HG03442 (cell line): Measurements from ENCODE around the gene ASB6.

ENCODE experiments used
- ATAC-seq: cut with Tn5 transposase; IDR thresholded peaks from one replicate; pipeline ENCODE4 v1.9.1; 2021; ENCODE audit warnings: mild to moderate bottlenecking, moderate library complexity; ENCODE audit not compliant: unreplicated experiment

The ASB6 gene

DNA sequence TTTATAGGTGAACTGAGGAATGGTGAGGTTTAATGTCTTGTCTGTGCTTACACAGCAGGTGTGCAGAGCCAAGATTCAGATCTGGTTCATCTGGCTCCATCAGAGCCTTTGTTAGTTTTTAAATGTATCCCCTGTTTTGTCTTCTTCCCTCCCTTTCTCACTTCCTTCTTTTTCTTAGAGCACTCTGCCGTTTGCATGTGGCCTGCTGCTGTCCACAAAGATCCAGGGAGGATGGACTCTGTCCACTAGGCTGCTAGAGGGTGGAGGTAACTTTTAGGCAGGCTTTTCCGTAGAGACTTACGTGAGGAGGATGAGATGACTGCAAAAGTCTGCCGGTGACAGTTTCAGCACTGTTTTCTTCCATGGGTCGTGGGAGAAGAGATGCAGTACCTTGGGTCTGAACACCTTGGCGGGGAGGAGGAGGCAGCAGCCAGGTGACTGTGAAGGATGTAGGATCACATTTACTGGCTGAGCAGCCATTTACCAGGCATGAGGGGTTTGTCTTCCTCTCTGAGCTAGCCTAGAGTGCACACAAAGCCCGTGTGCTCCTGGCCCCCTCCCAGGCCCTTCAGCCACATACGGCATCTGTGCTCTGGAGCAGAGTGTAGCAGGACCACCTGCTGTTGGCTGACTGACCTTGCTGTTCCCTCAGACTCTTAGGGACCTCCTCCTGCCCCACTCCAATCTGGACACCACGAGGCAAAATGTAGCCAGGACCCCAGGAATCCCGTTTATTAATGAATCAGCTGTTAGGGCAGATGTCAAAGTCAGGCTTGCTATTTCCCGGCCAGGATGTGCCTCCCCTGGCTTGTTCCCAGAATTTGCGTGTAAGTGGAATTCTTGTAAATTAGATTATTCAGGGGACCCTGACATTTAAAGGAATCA, 14.2 kb downstream of the ASB6 start:
- no peak for ATAC-seq

DNA sequence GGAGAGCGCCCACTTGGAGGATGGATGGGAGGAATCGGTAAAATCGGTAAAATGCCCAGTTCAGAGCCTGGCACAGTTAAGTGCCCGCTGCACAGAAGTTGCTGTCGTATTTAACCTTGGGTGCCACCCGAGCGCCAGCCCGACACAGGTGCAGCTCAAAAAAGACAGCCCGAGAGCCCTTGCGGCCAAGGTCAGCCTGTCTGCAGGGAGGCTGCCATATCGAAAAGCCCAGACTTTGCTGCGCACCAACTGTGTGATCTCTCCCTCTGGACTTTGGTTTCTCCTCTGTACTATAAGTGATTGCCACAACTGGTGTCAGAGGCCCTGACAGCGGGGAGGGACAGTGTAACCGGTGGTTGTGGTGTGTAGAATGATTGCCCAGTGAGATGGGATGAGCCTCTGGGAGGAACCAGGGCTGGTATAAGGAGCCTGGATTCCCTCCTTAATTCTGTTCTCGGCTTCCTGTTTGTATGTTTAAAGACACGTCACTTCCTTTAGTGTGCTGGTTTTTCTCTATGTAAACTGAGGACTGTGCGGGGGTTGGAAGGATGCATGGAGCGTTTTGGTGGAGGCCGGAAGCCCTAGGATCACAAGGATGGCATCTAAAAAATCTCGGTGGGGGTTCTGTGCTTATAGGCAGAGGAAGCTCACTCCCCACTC, 15.2 kb downstream of the ASB6 start:
- peak; percentile 17 for ATAC-seq

DNA sequence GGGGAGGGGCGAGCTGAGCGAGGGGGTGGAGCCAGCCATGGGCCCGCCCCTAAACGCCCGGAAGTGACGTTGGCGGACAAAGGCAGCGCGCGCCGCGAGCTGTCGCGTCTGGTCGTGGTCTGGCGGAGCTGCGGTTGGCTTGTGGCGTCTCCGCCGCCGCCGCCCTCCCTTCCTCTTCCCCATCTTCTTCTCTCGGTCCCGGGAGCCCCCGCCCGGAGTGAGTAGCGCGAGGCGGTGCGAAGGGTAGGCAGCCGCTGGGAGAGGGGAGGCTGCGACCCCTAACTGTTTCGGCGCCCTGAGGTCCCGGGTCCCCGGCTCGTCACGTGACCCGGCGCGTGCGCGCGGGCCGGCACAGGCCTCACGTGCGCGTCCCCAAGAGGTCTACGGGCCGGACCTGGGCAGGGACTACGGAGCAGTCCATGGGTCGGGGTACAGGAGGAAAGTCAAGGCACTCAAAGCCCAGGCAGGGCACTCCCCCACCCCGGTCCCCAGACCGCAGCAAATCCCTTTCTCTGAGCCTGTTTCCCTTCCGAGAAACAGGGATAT, 15.8 kb downstream of the ASB6 start, which contains the start of gene NTMT1:
TSS of gene NTMT1 (plus strand) at position 85 of the 546 bp plus-strand sequence. CDS start 6,541 bp downstream, outside the sequence.
- peak; percentile 74 for ATAC-seq

DNA sequence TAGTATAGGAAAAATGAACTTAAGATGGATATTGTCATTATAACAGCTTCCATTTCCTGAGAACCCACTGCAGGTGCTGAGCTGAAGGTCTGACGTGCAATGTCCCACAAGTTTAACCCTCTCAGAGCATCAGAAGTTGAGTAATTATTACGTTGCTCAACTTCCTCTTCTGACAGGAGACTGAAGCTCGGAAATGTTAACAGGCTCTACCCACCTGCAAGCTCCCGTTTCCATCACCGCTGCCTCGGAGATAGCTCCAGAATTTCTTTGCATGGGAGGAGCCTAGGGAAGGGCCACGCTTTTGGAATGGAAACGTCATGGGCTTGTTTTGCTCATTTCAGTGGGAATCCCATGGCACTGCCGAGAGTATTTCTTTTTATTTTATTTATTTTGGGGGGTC, 17.0 kb downstream of the ASB6 start:
- ATAC-seq: no peak

DNA sequence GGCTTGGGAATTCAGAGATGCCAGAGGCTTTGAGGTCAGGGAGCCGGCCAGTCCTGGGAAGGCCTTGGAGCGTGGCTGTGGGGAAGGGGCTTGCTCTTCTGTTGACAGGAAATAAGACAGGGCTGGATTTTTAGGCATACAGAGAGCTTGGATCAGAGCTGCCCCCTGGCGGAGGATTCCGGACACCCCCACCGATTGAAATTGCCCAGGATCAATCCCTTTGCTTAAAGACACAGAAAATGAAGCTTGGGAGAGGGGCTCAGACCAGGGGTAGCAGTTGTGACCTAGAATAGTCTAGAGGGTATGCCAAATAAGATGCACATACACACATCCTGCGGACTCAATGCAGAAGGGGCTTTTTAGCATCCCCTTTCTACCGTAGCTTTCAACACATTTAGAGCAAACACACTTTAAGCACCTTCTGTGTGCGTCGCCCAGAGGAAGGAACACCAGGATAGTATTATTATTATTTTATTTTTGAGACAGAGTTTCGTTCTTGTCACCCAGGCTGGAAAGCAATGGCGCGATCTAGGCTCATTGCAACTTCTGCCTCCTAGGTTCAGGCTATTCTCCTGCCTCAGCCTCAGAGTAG, 17.7 kb downstream of the ASB6 start:
- no peak for ATAC-seq

DNA sequence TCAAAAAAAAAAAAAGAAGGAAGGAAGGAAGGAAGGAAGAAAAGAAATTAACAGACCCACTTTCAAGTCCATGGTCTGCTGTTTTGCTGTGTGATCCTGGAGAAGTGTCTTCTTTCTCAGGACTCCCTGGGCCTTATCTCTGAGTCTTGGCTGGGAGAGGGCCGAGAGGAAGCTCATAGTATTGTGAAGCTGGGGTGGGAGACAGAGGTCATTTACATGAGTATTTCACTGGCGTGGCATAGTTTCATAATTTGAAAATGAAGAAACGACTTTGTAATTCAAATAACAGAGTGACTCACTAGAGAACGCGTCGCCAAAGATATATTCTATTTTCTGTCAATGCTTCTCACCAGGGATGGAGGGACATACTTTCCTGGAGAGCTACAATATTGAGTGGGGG, 18.6 kb downstream of the ASB6 start:
- no peak for ATAC-seq

DNA sequence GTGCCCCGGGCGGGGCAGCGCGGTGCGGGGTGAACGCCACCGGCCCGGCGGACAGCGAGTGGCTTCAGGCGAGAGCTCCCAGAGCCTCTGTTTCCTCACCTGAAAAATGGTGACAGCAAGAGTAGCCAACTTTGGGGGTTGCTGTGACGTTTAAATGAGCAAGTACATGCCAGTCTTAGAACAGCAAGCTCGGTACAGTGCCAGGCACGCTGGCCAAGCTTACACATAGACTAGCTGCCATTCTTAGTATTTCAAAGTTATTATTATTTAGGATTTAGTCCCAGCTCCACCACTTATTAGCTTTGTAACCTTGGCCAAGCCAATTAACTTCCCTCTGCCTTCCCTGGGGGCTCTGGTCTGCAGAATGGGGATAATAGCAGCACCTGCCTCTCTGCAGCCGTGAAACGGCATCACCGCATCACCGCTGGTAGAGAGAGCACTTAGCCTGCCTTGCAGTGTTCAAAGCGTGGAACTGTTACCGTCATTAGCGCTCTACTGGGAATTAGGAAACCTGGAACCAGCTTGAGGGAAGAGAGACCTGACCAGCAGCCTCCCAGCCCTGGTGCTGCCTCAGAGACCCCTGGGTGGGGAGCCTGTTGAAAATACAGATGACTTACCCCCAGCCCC, 21.2 kb downstream of the ASB6 start, which contains the start of gene C9orf50:
TSS of gene C9orf50 (minus strand) at position 433 of the 627 bp plus-strand sequence. CDS start 527 bp downstream, outside the sequence.
- ATAC-seq: no peak

DNA sequence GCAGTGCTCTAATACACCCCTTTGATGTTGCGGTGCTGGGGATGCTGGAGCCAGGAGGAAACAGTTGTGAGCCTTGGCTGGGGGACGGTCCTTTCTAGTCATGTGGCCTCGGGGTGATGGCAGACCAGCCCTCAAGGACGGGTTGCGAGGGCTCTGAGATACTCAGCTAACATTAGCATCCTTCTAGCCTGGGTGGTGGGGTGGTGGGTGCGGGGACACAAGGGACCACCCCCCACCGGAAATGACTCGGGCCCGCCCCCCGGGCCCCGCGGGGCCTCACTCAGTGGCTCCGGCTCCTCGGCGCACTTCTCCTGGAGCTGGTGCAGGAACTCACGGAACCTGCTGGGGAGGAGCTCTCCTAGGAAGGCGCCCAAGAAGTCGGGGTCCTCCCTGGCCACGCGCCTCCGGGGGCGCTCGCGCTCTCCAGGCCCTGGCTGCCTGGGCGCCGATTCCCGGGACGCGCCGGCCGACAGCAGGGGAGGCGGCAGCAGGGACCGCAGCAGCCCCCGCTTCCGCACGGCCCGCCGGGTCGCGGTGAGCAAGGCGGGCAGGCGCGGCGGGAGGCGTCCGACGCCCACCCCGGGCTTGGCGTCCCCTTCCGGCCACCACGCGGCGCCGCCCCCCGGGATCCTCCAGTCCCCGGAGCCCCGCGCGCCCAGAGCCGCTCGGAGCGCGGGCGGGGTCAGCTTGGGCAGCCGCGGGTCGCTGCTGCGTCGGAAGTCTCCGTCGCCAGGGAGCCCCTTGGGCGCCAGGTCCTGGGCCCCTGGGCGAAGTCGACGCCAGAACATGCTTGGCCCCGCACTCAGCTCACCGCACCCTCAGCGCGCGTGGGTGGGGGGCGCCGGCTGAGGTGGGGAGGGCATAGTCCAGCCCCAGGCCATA, 21.9 kb downstream of the ASB6 start:
- ATAC-seq: no peak

DNA sequence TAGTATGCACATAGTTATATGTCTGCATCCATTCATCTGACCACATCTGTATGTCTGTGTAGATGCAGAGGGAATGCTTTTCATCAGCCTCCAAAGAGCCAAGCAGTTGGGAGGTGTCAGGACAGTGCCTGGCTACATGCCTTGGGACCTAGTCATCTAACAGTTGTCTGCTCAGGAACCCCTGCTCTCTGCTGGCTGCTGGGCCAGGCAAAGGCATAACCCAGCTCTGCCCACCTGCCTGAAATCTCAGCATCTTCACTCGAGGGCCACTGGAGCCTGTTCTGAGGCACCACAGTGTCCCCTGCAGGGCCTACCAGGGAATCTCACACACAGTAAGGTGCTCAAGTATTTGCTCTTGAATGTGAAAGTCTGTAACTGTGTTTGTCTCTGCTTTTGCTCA, 24.8 kb downstream of the ASB6 start:
- ATAC-seq: no peak

DNA sequence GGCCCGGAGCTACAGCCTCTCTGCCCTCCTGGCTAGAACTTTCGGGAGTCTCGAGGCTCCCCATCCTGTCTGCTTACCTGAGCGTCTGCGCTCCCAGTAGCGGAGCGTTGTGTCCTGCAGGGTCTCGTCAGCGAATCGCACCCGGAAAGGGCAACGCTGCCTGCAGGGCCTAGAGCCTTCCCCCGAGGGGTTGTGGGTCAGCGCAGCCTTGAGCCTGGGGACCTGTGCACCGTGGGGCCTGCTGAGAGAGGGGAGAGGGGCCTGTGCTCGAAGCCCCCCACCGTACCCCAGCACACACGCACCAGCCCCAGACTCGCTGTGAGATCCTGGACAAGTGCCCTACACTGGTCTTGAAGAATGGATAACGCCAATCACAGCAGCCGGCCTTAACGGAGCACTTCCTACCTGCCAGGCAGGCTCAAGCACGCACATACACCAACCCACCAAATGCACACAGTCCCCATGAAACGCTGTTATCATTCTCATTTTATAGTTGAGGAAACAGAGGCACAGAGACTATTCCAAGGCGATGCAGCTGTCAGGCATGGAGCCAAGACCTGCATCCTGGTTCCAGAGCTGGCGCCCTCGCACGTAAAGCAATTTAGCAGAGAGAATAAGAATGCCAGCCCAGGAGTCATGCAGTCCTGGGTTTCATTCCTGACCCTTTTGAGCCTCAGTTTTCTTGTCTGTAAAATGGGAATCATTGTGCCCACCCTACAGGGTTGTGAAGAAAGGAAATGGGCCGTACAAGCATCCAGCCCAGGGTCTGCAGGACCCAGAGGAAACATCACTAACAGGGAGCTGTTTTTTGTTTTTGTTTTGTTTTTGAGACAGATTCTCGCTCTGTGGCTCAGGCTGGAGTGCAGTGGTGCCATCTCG, 26.3 kb downstream of the ASB6 start:
- ATAC-seq: no peak

DNA sequence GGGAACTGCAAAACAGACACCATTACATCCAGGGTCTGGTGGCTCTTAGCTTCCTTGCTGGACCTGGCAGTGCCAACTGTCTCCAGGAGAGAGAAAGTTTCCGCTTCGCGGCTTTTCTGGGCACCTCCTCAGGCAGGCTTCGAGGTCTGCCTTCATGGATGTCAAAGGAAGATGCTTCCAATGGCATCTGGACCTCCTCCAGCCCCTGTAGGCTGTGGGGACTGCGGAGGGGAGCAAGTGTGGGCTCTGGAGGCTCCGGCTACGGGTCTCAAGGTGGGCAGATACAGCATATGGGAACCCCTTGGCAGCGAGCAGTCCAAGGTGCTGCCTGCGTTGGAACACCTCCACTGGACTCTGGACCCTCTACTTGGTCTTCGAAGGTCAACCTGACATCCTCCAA, 27.0 kb downstream of the ASB6 start:
- ATAC-seq: no peak

DNA sequence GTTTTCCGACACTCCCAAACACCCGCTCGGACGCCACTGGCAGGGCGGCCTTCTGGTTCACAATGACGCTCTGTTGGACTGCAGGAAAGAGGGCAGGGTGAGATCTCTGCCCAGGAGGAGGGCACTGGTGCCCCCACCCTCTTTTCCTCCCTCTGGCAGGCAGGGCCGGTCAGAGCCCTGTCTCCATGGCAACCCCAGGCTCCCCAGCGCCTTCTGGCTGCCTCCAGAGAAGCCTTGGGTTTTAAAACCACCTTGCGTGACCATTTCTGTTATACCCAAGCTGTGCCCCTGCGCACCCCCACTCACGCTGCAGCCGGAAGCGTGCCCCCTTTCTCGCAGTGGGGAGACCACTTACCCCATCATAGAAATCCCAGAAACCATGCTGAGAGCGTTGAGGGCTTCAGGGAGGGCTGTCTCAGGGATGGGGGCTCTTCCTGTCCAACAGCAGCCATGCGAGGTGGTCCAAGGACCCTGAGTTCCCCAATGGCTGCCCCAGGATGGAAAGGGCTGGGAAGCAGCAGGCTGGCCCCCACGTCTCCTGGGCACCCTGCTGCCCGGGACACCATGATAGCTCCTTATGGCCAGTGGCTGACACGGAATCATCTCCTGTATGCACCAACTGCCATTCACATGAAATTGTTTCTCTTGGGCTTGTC, 28.3 kb downstream of the ASB6 start:
- no peak for ATAC-seq

DNA sequence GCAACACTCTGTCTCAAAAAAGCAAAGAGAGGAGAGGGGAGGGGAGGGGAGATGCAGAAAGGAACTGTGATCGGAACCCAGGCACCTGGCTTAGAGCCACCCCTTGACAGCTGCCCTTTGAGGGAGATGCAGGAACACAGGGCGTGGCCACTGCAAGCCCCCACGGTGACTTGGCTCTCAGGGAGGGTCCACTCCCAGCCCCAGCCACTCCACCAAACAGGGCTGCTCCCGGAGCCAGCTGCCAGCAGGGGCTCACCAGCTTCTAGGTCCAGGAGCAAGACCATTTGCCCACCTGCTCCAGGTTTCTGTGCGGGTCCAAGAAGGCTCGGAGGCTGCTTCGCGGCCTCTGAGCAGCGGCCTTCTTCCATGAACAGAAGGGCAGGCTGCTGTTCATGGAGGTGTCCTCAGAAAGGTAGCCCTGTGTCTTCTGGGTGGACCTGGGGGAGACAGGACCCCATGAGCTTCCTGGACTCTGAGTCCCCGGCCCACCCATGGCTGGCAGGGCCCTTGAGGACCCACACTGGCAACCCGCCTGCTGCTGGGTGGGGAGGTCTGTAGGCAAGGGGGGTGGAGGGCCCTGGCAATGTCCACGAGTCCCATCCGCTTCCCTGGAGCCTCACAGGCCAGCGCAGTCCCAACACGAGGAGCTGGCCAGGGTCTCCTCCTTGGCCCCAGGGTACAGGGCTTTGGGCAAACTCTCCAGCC, 29.0 kb downstream of the ASB6 start:
- ATAC-seq: no peak

DNA sequence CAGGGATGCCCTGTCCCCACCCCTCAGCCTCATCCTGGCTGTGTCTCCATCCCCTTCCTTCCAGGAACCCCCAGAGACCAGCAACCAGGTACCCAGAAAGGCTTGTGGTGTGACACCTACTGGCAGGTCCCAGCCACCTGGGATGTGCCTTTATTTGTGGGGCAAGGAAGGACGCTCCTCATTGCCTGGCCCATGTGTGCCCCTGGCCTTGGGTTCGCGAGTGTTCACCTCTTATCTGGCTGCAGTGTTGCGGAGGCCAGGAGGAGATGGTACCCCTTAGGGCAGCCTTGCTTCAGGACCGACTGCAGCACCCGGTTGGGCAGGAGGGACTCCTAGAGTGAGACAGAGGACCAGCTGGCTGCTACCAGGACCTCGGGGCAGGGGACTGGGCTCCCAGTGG, 29.8 kb downstream of the ASB6 start:
- no peak for ATAC-seq

DNA sequence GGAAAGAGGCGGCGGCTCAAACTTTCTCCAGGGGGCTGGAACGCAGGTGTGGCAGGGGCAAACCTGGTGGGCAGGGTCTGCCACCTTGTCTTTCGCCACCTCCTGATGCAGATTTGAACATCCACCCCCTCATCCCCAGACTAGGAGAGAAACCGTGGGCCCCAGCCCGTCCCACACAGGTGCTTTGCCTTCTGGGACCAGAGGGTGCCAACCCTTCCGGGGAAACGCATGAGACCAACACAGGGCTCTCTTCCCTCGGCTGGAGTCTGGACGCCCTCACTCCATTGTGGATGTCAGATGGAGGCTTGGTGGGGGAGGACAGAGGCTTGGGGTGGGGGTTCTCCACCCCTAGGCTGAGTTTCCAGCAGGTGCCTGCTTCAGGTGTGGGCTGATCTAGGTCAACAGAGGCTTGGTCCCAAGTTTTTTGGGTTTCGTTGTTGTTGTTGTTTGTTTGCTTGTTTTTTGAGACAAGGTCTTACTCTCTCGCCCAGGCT, 30.6 kb downstream of the ASB6 start:
- ATAC-seq: no peak

DNA sequence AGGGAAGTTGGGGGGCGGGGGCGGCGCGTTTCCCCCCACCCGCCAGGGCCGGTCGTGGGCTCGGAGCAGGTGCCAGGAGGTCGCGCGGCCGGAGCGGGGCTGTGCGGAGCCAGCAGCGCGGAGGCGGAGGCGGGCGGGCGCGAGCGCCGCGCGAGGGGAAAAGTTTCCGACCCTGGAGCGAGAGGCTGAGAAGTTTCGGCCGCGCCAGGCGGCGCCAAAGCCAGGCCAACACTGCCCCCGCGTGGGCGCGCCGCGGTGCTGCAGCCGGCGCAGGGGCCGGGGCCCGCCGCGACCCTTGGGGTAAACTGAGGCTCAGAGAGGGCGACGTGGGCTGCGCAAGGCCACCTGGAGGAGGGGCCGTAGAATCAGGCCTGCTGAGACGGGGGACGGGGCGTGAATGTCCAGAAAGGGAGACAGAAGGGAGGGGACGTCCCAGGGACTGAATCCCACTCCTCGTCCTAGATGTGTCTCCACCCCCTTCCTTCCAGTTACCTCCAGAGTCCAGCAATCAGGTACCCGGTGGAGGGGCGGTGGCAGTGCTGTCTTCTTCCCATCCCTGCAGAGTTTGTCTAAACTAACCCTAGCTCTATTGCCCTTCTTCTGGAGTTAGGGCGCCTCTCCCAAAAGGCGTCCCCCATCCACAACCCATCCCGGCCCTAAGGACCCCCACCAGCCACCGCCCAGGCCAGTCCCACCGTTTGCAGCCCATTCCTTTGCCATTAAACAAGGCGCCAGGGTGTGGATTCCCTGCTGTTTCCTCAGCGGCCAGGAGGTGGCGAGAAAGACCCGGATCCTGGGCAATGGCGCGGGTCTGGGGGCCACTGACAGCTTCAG, 31.3 kb downstream of the ASB6 start:
- ATAC-seq: no peak

DNA sequence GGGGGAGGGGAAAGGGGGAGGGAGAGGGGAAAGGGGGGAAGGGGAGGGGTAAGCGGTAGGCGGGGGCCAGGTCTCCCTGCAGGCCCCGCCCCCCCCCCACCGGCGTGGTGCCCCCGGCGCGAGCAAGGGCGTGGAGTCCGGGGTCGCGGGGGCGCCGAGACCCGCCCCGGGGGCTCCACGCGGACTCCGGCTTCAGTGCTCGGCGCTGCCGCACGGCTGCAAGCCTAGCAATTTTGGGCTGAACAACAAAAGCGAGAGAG, 31.8 kb downstream of the ASB6 start:
- no peak for ATAC-seq
